Measurements from ENCODE around the gene CNOT6.

The CNOT6 gene

GRCh38 chr5:180602481-180603075, 108.4 kb downstream of the CNOT6 start:
- DNase-seq, result no peak

GRCh38 chr5:180603076-180603594, 109.0 kb downstream of the CNOT6 start:
- no peak for DNase-seq

GRCh38 chr5:180604271-180604670, 110.1 kb downstream of the CNOT6 start:
- DNase-seq, result no peak

- DNase-seq, result peak; percentile 62
Measured at GRCh38 chr5:180605554-180606214, 111.5 kb downstream of the CNOT6 start.

GRCh38 chr5:180606215-180606785, 112.1 kb downstream of the CNOT6 start:
- no peak for DNase-seq

GRCh38 chr5:180607861-180608571, 113.8 kb downstream of the CNOT6 start:
- DNase-seq, result no peak

- no peak for DNase-seq
Measured at GRCh38 chr5:180608572-180609310, 114.6 kb downstream of the CNOT6 start.

- DNase-seq, result no peak
Measured at GRCh38 chr5:180609386-180609785, 115.2 kb downstream of the CNOT6 start.

- no peak for DNase-seq
Measured at GRCh38 chr5:180609817-180610550, 115.8 kb downstream of the CNOT6 start.

GRCh38 chr5:180611140-180611850, 117.1 kb downstream of the CNOT6 start:
- peak; percentile 14 for DNase-seq

- no peak for DNase-seq
Measured at GRCh38 chr5:180612683-180613082, 118.5 kb downstream of the CNOT6 start.

- no peak for DNase-seq
Measured at GRCh38 chr5:180613188-180613813, 119.1 kb downstream of the CNOT6 start.

- no peak for DNase-seq
Measured at GRCh38 chr5:180613814-180614188, 119.6 kb downstream of the CNOT6 start.

- no peak for DNase-seq
Measured at GRCh38 chr5:180618487-180618828, 124.3 kb downstream of the CNOT6 start.

- peak; percentile 51 for DNase-seq
Measured at GRCh38 chr5:180618829-180619562, 124.8 kb downstream of the CNOT6 start.

GRCh38 chr5:180619563-180619915, 125.4 kb downstream of the CNOT6 start:
- DNase-seq, result no peak

GRCh38 chr5:180620014-180620413, 125.8 kb downstream of the CNOT6 start:
- no peak for DNase-seq

- DNase-seq, result no peak
Measured at GRCh38 chr5:180621311-180621710, 127.1 kb downstream of the CNOT6 start.

- DNase-seq, result no peak
Measured at GRCh38 chr5:180622910-180623309, 128.7 kb downstream of the CNOT6 start.

GRCh38 chr5:180623411-180623834, 129.2 kb downstream of the CNOT6 start:
- DNase-seq, result no peak
